Panc1 (cell line): ENCODE measurements around the gene NPAS3. TPM values are rescaled to one million over a fixed set of nuclear protein-coding genes. Genes with fewer than 3 reads are reported as not detected.

Experiments used
- ATAC-seq: fragments of 200-7000 bp; cut with Tn5 transposase; 2 replicates; pipeline ENCODE4 v1.9.1; 2020; ENCODE audit warnings: mild to moderate bottlenecking, moderate library complexity
- BruUV-seq: library from RNA; stranded (reverse); fragments of 400-500 nt; replicated peaks from 2 replicates; lab custom pipeline; 2021; lab: Mats Ljungman, UMichigan
- CTCF ChIA-PET: fragments of 300-600 bp; sonication (Branson Sonifier 250); formaldehyde crosslinking; loops from one replicate; lab custom pipeline; 2022; ENCODE audit warnings: antibody characterized with exemption; lab: Charles Lee
- POLR2A ChIA-PET: fragments of 300-600 bp; sonication (Branson Sonifier 250); formaldehyde crosslinking; loops from one replicate; lab custom pipeline; 2022; ENCODE audit warnings: antibody characterized with exemption; lab: Charles Lee
- DNase-seq: peaks from one replicate; pipeline ENCODE4 v3.0.0-alpha.2; 2010; ENCODE audit warnings: low read depth, low spot score
- H3K27ac ChIP-seq: 2 replicates; pipeline ENCODE4 v1.5.1; 2011; ENCODE audit warnings: mild to moderate bottlenecking, low read length, inconsistent platforms
- H3K27me3 ChIP-seq: fragments of 200-500 bp; sonication (Bioruptor generic); 2 replicates; pipeline ENCODE4 v1.6.0; 2014; ENCODE audit warnings: low read length, inconsistent platforms; ENCODE audit not compliant: control insufficient read depth, insufficient read depth
- H3K36me3 ChIP-seq: fragments of 200-500 bp; sonication (Bioruptor generic); 2 replicates; pipeline ENCODE4 v1.5.1; 2014; ENCODE audit warnings: inconsistent platforms, mild to moderate bottlenecking, low read length, moderate library complexity; ENCODE audit not compliant: control insufficient read depth, insufficient read depth
- H3K4me1 ChIP-seq: 2 replicates; pipeline ENCODE4 v1.5.1; 2011; ENCODE audit warnings: inconsistent platforms, mild to moderate bottlenecking, low read length, moderate library complexity; ENCODE audit not compliant: control insufficient read depth, insufficient read depth
- H3K4me3 ChIP-seq, 2 experiments: 2 replicates each; pipeline ENCODE4 v1.5.1; 2011 to 2012; ENCODE audit warnings: low read depth in 2 of 2, low read length in 2 of 2, mild to moderate bottlenecking in 2 of 2, inconsistent platforms in 1 of 2, moderate library complexity in 1 of 2
- H3K9me3 ChIP-seq: fragments of 200-500 bp; sonication (Bioruptor generic); 2 replicates; pipeline ENCODE4 v1.5.1; 2014; ENCODE audit warnings: low read depth, mild to moderate bottlenecking, inconsistent platforms, low read length, moderate library complexity; ENCODE audit not compliant: control insufficient read depth, insufficient read depth
- POLR2AphosphoS5 ChIP-seq: IDR thresholded peaks from 2 replicates; pipeline ENCODE4 v1.6.1; 2012; ENCODE audit warnings: mild to moderate bottlenecking, low read depth, low read length, moderate library complexity
- SIN3A ChIP-seq: IDR thresholded peaks from 2 replicates; pipeline ENCODE4 v1.6.1; 2012; ENCODE audit warnings: low read depth, mild to moderate bottlenecking, low read length, moderate library complexity, borderline replicate concordance; ENCODE audit not compliant: insufficient read depth
- TCF7L2 ChIP-seq: IDR thresholded peaks from 2 replicates; pipeline ENCODE4 v1.6.1; 2011; ENCODE audit warnings: mild to moderate bottlenecking, low read depth, low read length, inconsistent platforms
- in situ Hi-C: cut with HindIII; loops from 2 replicates; pipeline ENCODE4 v1.10.0; 2016; ENCODE audit warnings: low sequenced_read_pairs, low pct_unique_long_range_greater_than_20kb
- intact Hi-C: fragments of 100-400 bp; cut with micrococcal nuclease; formaldehyde crosslinking; loops from one replicate; pipeline ENCODE4 v1.10.0; 2022; ENCODE audit not compliant: unreplicated experiment
- total RNA-seq: library from RNA; stranded (reverse); gene quantifications from one replicate; pipeline ENCODE4 v1.2.1, GENCODE V29; 2021; ENCODE audit not compliant: unreplicated experiment
- TF ChIP-seq, protein P1 (sequence below), 2 experiments: IDR thresholded peaks; 2 replicates each; pipeline ENCODE4 v1.6.1; 2011 to 2012; ENCODE audit warnings: low read depth in 2 of 2, control low read depth in 1 of 2, low read length in 1 of 2, mild to moderate bottlenecking in 1 of 2, moderate library complexity in 1 of 2; ENCODE audit not compliant: insufficient read depth in 1 of 2
- TF ChIP-seq, protein P2 (sequence below): fragments of 450-650 bp; IDR thresholded peaks from 2 replicates; pipeline ENCODE4 v1.5.1; 2017; ENCODE audit warnings: mild to moderate bottlenecking

NPAS3 gene
- total RNA-seq, 1 experiment from 2014 or later = 0.23 TPM

DNA sequence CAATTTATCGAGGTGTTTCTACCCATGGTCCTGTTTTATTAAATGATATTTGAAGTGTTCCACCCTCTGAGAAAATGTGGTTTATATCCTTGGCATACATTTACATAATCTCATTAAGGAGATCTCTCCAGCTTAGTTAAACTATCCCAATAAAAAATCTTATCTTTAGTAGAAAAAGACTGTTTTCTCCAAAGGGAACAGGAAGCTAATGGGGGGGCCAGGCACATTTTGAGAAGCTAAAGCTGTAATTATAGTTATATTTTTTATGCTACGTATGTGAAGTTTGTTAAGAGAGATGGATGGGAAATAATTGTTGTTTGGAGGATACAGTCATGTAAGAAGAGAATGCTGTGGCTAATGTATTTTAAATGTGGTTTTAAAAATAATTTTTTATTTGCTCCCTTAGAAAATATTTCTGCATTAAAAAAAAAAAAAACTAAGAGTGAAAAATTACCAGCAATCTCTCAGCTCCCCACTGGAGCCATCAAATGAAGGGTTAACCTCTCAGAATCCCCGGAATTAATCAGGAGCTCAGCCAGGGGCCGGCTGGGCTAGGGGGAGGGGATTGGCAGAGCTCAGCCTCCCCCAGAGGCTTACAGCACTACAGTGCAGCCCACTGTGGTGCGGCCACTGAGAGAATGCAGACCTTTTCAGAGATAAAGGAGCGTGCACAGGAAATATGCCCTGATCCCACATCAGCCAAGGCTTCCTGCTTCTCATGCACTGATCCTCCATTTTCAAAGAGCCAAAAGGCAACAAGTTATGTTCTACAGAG, 826.4 kb downstream of the NPAS3 start:
- no peak overlapping the region for H3K27ac ChIP-seq
- no peaks in the 10 kb centered on the region for H3K27me3 ChIP-seq
- ATAC-seq = no peak

DNA sequence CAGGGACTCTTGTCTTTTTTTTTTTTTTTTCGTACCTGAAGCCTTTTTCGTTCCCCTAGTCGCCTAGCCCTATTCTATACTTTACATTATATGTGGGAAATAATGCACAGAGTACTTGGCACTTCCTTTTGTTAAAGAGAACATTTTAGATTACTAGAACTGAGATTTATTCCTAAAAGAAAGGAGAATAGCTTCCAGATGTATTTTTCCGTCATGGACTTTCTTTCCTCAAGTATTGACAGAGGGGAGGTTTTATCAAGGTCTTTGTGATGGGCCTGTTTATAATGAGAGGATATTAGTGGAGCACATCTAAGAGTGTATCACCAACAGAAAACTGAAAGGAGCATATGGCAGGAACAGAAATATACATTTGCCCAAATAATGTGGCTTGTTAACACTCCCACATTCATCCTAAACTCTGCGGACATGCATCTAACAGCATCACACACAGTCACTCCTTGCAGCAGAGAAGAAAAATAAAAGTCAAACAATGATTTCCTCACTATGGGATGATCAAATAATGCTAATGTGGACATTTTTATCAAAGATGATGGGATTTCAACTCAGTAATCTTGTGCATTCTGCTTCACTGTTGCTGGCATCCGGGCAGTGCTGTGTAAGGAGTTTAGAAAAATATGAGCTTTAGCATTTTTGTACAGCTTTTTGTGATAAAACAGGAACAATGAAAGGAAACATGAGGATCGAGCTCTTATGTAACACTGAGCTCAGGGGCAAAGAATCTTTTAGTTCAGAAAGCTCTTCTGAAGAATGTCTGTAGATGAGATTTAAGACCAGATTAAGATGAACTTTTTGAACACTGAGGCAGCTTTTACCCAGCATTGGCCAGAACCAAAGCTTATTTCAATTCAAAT, 829.1 kb downstream of the NPAS3 start:
- in situ Hi-C loops = no loop called here
- no TSS peak for BruUV-seq
- DNase-seq (no peak), ATAC-seq (no peak)
- Histone ChIP-seq H3K27ac (no peak overlapping the region), H3K27me3 (no peaks in the 10 kb centered on the region), H3K36me3 (no peaks in the 10 kb centered on the region), H3K9me3 (no peaks in the 10 kb centered on the region), H3K4me1 (no peaks in the 10 kb centered on the region), H3K4me3 (no peak overlapping the region)
- TF ChIP-seq, protein P1, sequence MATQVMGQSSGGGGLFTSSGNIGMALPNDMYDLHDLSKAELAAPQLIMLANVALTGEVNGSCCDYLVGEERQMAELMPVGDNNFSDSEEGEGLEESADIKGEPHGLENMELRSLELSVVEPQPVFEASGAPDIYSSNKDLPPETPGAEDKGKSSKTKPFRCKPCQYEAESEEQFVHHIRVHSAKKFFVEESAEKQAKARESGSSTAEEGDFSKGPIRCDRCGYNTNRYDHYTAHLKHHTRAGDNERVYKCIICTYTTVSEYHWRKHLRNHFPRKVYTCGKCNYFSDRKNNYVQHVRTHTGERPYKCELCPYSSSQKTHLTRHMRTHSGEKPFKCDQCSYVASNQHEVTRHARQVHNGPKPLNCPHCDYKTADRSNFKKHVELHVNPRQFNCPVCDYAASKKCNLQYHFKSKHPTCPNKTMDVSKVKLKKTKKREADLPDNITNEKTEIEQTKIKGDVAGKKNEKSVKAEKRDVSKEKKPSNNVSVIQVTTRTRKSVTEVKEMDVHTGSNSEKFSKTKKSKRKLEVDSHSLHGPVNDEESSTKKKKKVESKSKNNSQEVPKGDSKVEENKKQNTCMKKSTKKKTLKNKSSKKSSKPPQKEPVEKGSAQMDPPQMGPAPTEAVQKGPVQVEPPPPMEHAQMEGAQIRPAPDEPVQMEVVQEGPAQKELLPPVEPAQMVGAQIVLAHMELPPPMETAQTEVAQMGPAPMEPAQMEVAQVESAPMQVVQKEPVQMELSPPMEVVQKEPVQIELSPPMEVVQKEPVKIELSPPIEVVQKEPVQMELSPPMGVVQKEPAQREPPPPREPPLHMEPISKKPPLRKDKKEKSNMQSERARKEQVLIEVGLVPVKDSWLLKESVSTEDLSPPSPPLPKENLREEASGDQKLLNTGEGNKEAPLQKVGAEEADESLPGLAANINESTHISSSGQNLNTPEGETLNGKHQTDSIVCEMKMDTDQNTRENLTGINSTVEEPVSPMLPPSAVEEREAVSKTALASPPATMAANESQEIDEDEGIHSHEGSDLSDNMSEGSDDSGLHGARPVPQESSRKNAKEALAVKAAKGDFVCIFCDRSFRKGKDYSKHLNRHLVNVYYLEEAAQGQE (IDR thresholded peaks at IDR 0.05; ENCODE audit: insufficient read depth in 1 of 2, low read depth in 2 of 2, low read length in 1 of 2) = no peak
- TF ChIP-seq SIN3A (no peak), TCF7L2 (no peak), POLR2AphosphoS5 (no peak)
- TF ChIP-seq, protein P2, sequence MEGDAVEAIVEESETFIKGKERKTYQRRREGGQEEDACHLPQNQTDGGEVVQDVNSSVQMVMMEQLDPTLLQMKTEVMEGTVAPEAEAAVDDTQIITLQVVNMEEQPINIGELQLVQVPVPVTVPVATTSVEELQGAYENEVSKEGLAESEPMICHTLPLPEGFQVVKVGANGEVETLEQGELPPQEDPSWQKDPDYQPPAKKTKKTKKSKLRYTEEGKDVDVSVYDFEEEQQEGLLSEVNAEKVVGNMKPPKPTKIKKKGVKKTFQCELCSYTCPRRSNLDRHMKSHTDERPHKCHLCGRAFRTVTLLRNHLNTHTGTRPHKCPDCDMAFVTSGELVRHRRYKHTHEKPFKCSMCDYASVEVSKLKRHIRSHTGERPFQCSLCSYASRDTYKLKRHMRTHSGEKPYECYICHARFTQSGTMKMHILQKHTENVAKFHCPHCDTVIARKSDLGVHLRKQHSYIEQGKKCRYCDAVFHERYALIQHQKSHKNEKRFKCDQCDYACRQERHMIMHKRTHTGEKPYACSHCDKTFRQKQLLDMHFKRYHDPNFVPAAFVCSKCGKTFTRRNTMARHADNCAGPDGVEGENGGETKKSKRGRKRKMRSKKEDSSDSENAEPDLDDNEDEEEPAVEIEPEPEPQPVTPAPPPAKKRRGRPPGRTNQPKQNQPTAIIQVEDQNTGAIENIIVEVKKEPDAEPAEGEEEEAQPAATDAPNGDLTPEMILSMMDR = no peak
- ChIA-PET CTCF (no interaction called here), POLR2A (no interaction called here)
- intact Hi-C loops = no loop called here

More for the DNA sequence above, 826.4 kb downstream of the NPAS3 start:
- BruUV-seq = no TSS peak
- TF ChIP-seq, protein P2 = no peak
- TF ChIP-seq TCF7L2 (no peak), POLR2AphosphoS5 (no peak), SIN3A (no peak)
- TF ChIP-seq, protein P1 (IDR thresholded peaks at IDR 0.05; ENCODE audit: insufficient read depth in 1 of 2, low read depth in 2 of 2, low read length in 1 of 2) = no peak
- no peak for DNase-seq
- H3K36me3 ChIP-seq = no peaks in the 10 kb centered on the region
- in situ Hi-C loops (no loop called here), intact Hi-C loops (no loop called here)
- H3K4me1 ChIP-seq = no peaks in the 10 kb centered on the region
- no peak overlapping the region for H3K4me3 ChIP-seq
- CTCF ChIA-PET = no interaction called here
- POLR2A ChIA-PET = no interaction called here
- H3K9me3 ChIP-seq = no peaks in the 10 kb centered on the region
